GM06990 (cell line): ENCODE data around the gene DNAAF5.

Experiments used
- DNase-seq: peaks from one replicate; pipeline ENCODE4 v3.0.0-alpha.2; 2011; ENCODE audit not compliant: insufficient read length; ENCODE audit errors: extremely low read depth
- H3K27me3 ChIP-seq: replicated peaks from 2 replicates; pipeline ENCODE4 v1.6.0; 2011; ENCODE audit warnings: low read length; ENCODE audit not compliant: control insufficient read depth, insufficient read depth
- H3K36me3 ChIP-seq: 2 replicates; pipeline ENCODE4 v1.5.1; 2011; ENCODE audit warnings: low read length; ENCODE audit not compliant: control insufficient read depth, insufficient read depth
- H3K4me3 ChIP-seq: replicated peaks from 2 replicates; pipeline ENCODE4 v1.5.1; 2011; ENCODE audit warnings: low read depth, mild to moderate bottlenecking, control low read depth, low read length
- CTCF ChIP-seq: IDR thresholded peaks from 2 replicates; pipeline ENCODE4 v1.5.1; 2011; ENCODE audit warnings: low read length, control low read depth, mild to moderate bottlenecking, inconsistent platforms; ENCODE audit not compliant: insufficient read depth, poor library complexity, severe bottlenecking

The DNAAF5 gene

GRCh38 chr7:832167-832967 lies 105.9 kb downstream of the DNAAF5 start, which contains the start of gene SUN1:
Gene SUN1 (plus strand): TSS chr7:832476. CDS start chr7:832525, 49 bp downstream.
- Histone ChIP-seq H3K27me3 (no peaks in the 10 kb centered on the region), H3K36me3 (peaks cover 1% of the 10 kb centered on the region), H3K4me3 (peak within 1 kb of the TSS; percentile 57)
- no peak for TF ChIP-seq CTCF
- no peak for DNase-seq

GRCh38 chr7:832968-833424 lies 106.5 kb downstream of the DNAAF5 start:
- Histone ChIP-seq H3K4me3 (peak overlapping the region; percentile 57; the same call in 1 of the 2 replicates), H3K27me3 (no peaks in the 10 kb centered on the region), H3K36me3 (peaks cover 1% of the 10 kb centered on the region)
- no peak for DNase-seq
- TF ChIP-seq CTCF, result no peak

DNA sequence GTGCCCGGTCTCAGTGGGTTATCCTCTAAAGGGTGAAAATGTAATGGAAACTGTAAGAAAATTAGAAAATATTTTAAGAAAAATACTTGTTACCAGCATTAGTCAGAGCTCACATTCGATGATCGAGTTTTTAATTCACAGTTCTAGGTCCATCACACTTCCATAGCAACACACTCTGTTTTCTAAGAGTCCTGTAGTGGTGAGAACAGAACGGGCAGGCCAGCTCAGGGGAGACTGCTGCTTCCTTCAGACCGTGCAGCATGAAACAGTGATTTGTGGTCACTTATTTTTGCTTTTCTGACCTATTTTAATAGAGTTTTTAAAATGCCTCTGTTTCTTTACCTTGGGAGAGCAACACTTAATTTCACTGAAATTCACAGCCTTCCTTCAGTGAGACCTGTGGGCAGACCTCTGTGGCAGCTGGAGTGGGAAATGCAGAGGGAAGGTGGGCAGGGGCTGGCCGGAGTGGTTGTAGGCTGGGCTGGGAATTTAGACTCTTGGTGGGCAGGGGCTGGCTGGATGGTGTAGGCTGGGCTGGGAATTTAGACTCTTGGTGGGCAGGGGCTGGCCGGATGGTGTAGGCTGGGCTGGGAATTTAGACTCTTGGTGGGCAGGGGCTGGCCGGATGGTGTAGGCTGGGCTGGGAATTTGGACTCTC lies 107.2 kb downstream of the DNAAF5 start:
- DNase-seq, result no peak
- Histone ChIP-seq H3K4me3 (no peak overlapping the region), H3K36me3 (no peaks in the 10 kb centered on the region; the same call in 1 of the 2 replicates), H3K27me3 (no peaks in the 10 kb centered on the region)
- no peak for TF ChIP-seq CTCF

GRCh38 chr7:834277-834676 lies 107.8 kb downstream of the DNAAF5 start:
- no peaks in the 10 kb centered on the region for H3K27me3 ChIP-seq
- H3K4me3 ChIP-seq, result no peak overlapping the region
- no peaks in the 10 kb centered on the region; the same call in 1 of the 2 replicates for H3K36me3 ChIP-seq
- TF ChIP-seq CTCF, result no peak
- DNase-seq, result no peak

GRCh38 chr7:835021-835420 lies 108.5 kb downstream of the DNAAF5 start:
- DNase-seq, result no peak
- Histone ChIP-seq H3K36me3 (peaks cover under 1% of the 10 kb centered on the region), H3K4me3 (no peak overlapping the region), H3K27me3 (no peaks in the 10 kb centered on the region)
- TF ChIP-seq CTCF, result no peak
